ENCODE measurements around the gene GNS.
"Not testable (repeated sequence)": the region's sequence is repeated elsewhere in the genome, so short reads cannot be mapped to it uniquely, and the experiment has no call there.

GNS gene

GRCh38 chr12:64694130-64695040, 64.8 kb downstream of the GNS start:
- no peak for DNase-seq

- no peak for DNase-seq
Observed at GRCh38 chr12:64691795-64692583, 67.2 kb downstream of the GNS start.

GRCh38 chr12:64691227-64691794, 67.9 kb downstream of the GNS start:
- no peak for DNase-seq

- DNase-seq = not testable (repeated sequence)
Observed at GRCh38 chr12:64690236-64690635, 69.0 kb downstream of the GNS start.

GRCh38 chr12:64688715-64689114, 70.5 kb downstream of the GNS start:
- no peak for DNase-seq

- no peak for DNase-seq
Observed at GRCh38 chr12:64688219-64688618, 71.0 kb downstream of the GNS start.

GRCh38 chr12:64687816-64688215, 71.4 kb downstream of the GNS start:
- DNase-seq = no peak

GRCh38 chr12:64685605-64686004, 73.6 kb downstream of the GNS start:
- no peak for DNase-seq

- no peak for DNase-seq
Observed at GRCh38 chr12:64685050-64685449, 74.2 kb downstream of the GNS start.

- no peak for DNase-seq
Observed at GRCh38 chr12:64683816-64684543, 75.2 kb downstream of the GNS start.

GRCh38 chr12:64682572-64683277, 76.5 kb downstream of the GNS start:
- DNase-seq = no peak

GRCh38 chr12:64681200-64682052, 77.8 kb downstream of the GNS start:
- peak in 1 of 5 donors; percentile 62 for DNase-seq

GRCh38 chr12:64680235-64680634, 79.0 kb downstream of the GNS start:
- DNase-seq = peak in 1 of 5 donors; percentile 47

GRCh38 chr12:64679487-64680001, 79.7 kb downstream of the GNS start:
- DNase-seq = peak; percentile 33 to 83 (median 58)

- DNase-seq = peak in 1 of 5 donors; percentile 41
Observed at GRCh38 chr12:64678835-64679234, 80.4 kb downstream of the GNS start.

- DNase-seq = no peak
Observed at GRCh38 chr12:64678248-64678647, 81.0 kb downstream of the GNS start.

- no peak for DNase-seq
Observed at GRCh38 chr12:64675795-64676194, 83.4 kb downstream of the GNS start.

GRCh38 chr12:64674367-64674922, 84.8 kb downstream of the GNS start:
- DNase-seq = peak; percentile 34 to 76 (median 51)

GRCh38 chr12:64673490-64674169, 85.6 kb downstream of the GNS start:
- no peak for DNase-seq

- peak in 3 of 5 donors; percentile 15 to 43 (median 42) for DNase-seq
Observed at GRCh38 chr12:64672925-64673409, 86.2 kb downstream of the GNS start.

Measured in T-helper 1 cell (primary cell).